HG03460 (cell line): ENCODE data around the gene ANKRD13B.

ENCODE experiments used
- ATAC-seq: cut with Tn5 transposase; IDR thresholded peaks from one replicate; pipeline ENCODE4 v1.9.1; 2021; ENCODE audit not compliant: unreplicated experiment

The ANKRD13B gene

DNA sequence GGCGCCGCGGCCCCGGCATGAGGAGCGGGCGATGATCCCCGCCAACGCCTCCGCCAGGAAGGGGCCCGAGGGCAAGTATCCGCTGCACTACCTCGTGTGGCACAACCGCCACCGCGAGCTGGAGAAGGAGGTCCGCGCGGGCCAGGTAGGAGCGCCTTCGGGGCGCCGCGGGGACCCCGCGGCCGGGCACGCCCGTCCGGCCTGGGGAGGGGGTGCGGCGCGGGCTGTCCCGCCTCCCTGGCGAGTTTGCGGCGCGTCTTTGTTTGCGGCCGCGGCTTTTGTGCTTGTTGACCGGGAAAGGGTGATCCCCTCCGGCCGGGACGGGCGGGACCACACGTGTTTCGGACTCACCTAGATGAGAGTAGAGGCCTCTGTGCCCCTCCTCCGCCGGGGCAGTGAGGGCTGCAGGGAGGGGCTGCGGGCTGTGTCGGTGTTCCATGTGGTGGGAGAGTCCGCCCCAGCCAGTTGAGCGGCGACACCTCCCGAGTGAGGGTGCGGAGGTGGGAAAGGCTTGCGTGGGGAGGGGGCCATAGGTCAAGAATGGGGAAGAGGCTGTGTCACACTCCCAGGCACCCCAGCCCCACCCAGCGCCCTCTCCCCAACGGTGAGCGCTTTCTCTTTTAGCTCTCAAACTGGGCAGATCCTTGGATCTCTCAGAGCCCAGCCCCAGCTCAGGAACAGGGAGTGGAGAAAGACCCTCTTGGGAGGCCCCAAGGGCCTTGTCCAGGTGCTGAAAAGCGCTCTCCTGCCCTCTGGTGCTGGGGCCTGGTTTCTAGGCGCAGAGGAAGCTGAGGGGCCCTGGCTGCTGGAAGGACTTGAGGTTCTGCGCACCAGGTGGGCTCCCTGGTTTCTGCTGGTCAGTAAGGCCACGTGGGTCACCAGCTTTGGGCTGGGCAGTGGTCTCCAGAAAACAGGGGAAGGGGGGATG lies 923 bp downstream of the ANKRD13B start:
- no peak for ATAC-seq

GRCh38 chr17:29594519-29595090 lies 1.7 kb downstream of the ANKRD13B start:
- no peak for ATAC-seq

GRCh38 chr17:29595107-29595942 lies 2.4 kb downstream of the ANKRD13B start:
- ATAC-seq = no peak

DNA sequence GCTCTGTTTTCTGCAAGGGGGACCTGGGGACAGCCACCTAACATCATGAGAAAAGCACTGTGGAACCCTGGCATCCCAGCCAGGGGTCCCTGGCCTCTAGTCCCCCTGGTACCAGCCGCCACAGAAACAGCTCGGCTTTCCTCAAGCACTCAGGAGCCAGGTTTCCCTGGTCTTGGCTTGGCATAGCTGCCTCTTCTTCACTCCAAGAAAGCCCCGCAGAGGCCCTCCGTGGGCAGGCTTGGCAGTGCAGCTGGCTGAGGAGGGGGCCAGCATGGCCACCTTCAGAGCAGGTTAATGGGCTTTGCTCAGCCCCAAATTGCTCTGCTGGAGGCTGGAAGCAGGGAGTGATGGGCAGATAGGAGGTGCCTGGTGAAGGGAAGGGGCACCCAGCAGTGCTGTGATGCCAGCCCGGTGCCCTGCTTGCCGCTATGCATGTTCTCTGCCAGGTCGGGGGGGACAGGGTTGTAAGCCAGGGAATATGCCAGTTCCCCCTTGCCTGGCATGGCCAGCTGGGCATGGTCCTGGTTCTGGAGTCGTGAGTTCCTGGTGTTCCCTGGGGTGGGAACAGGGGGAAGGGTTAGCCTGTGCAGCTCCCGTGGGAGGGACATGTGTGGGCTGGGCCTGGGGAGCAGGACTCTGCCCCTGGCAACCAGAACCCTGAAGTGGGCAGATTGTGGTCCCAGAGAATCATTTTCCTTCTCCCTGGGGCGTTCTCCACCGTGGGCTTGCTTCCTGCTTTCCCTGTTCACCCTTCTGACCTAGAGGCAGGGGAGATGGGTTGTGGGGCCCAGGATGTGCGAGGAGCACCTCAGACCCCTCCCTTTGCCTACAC lies 3.2 kb downstream of the ANKRD13B start:
- no peak for ATAC-seq

DNA sequence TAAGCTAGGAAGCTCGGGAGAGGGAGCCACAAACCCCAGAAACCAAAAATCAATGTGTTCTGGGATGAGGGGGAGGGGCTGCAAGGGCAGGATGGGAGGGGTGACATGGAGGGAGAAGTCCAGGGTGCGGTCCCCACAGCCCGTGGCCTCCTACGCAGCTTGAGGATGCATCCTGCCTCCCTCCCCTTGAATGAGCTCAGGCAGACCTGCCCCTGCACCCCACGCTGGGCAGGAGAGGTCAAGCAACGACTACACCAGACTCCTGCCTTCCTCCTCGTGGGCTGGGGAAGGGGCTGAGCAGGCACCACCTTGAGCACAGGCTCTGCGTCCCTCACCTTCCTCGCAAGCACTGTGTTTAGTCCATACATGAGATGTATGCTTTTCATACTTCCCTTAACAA lies 3.9 kb downstream of the ANKRD13B start:
- ATAC-seq = no peak

GRCh38 chr17:29597361-29598172 lies 4.6 kb downstream of the ANKRD13B start:
- no peak for ATAC-seq

GRCh38 chr17:29603109-29603674 lies 10.3 kb downstream of the ANKRD13B start:
- ATAC-seq = no peak

DNA sequence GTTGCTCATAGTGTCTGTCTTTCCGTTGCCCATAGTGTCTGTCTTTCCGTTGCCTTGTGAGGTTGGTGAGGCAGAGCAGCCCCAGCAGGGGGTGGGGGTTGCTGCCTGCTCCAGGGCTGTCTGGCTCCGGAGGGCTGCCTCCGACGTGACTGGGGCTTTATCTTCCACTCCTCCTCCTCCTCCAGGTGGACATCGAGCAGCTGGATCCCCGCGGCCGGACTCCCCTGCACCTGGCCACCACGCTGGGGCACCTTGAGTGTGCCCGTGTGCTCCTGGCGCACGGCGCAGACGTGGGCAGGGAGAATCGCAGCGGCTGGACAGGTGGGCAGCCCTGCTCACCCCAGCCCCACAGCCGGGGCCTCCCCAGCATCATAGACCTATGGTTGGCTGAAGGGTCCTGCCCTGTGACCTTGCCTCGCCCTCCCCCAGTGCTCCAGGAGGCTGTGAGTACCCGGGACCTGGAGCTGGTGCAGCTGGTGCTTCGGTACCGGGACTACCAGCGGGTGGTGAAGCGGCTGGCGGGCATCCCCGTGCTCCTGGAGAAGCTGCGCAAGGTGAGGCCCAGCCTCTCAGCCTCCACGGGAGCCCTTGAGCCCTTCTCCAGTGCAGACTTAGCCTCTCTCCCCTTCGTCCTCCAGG lies 14.7 kb downstream of the ANKRD13B start:
- ATAC-seq = no peak

- no peak for ATAC-seq
Observed at GRCh38 chr17:29608986-29609385, 16.1 kb downstream of the ANKRD13B start.

- ATAC-seq = no peak
Observed at GRCh38 chr17:29610395-29610794, 17.5 kb downstream of the ANKRD13B start.

GRCh38 chr17:29611351-29612093 lies 18.6 kb downstream of the ANKRD13B start:
- ATAC-seq = no peak

DNA sequence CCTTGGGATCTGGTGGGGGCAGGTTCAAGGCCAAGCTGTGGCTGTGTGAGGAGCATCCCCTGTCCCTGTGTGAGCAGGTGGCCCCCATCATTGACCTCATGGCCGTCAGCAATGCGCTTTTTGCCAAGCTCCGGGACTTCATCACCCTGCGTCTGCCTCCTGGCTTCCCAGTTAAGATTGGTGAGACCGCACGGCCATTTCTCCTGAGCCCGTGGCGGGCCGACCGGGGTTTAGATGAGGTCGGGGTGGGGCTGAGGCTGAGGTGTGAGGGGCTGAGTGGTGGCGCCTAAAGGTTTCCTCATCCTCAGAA lies 19.1 kb downstream of the ANKRD13B start:
- ATAC-seq = no peak

- no peak for ATAC-seq
Observed at GRCh38 chr17:29612404-29613280, 19.7 kb downstream of the ANKRD13B start.

GRCh38 chr17:29613352-29613837 lies 20.5 kb downstream of the ANKRD13B start:
- ATAC-seq = no peak

DNA sequence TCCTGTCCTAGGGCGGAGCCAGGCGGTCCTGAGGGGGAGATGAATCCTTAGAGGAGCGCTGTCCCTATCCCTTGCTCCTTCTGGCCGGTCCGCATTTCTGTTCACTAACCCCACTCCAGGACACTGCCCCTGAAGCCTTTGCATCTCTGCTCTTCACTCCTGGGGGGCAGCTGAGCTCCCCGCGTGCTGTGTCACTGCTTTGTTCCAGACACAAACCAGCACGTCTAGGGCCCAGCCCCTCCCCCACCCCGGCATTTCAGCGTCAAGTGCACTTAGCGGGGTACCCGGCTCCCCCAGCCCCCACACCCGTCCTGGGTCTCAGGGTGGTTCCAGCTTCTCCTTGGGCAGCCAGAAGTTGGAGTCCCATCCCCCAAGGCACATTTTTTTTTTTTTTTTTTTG lies 20.9 kb downstream of the ANKRD13B start:
- no peak for ATAC-seq

DNA sequence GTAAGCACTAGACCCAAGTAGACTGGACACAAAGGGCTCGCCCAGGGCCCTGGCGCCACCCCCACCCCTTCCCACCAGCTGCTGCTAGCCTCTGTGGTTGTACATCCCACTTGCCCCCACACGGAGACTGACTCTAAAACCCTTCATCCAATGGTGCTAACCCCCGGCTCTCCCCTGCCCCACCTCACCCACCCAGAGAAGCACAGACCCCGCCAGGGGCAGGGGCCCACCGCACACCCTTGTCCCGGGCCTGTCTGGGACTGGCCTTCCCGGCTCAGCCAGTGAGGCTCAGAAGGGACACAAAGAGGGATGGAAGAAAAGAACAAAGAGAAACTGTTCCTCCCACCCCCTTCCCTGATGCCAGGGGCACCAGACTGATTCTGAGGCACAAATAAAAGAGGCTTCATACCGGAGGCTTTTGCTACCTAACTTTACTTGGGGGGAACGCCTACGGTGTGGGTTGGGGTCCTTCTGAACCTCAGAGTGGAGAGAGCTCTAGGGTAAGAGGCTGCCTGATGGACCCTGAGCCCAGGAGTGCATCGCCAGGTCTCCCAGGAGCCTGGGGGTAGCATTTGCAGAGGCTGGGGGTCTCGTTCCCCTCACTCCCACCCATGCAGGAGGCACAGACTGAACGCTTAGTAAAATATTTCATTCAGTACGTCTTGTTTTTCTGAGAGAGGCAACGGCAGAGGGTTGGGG lies 21.6 kb downstream of the ANKRD13B start:
- no peak for ATAC-seq

- ATAC-seq = no peak
Observed at GRCh38 chr17:29615048-29615385, 22.1 kb downstream of the ANKRD13B start.
